Activated B cell treated with CpG ODN at 0.5 μM for 24 hours (primary cell): ENCODE data around the gene HGFAC. TPM values are rescaled to one million over a fixed set of nuclear protein-coding genes. Genes with fewer than 3 reads are reported as not detected.

ENCODE experiments used
- ATAC-seq: fragments of 200-7000 bp; cut with Tn5 transposase; one replicate; pipeline ENCODE4 v1.10.0; 2021; ENCODE audit warnings: low read depth, mild to moderate bottlenecking, moderate library complexity
- CTCF ChIA-PET: fragments of 350-600 bp; sonication (Branson Sonifier 250); formaldehyde crosslinking; loops from one replicate; lab custom pipeline; 2021; ENCODE audit warnings: antibody characterized with exemption; lab: Charles Lee
- POLR2A ChIA-PET: fragments of 350-600 bp; sonication (Branson Sonifier 250); formaldehyde crosslinking; loops from one replicate; lab custom pipeline; 2021; ENCODE audit warnings: antibody characterized with exemption; lab: Charles Lee
- DNase-seq: peaks from one replicate; pipeline ENCODE4 v3.0.0; 2022
- H3K27ac Mint-ChIP-seq: one replicate; pipeline ENCODE4 v1.8.0; 2020; ENCODE audit warnings: mixed read lengths
- H3K27me3 Mint-ChIP-seq: one replicate; pipeline ENCODE4 v1.8.0; 2021; ENCODE audit warnings: mixed read lengths
- H3K36me3 Mint-ChIP-seq: one replicate; pipeline ENCODE4 v1.8.0; 2021; ENCODE audit warnings: low read depth, mixed read lengths
- H3K4me1 Mint-ChIP-seq: one replicate; pipeline ENCODE4 v1.8.0; 2021; ENCODE audit warnings: mixed read lengths
- H3K4me3 Mint-ChIP-seq: one replicate; pipeline ENCODE4 v1.8.0; 2020; ENCODE audit warnings: mild to moderate bottlenecking, mixed read lengths
- H3K9me3 Mint-ChIP-seq: one replicate; pipeline ENCODE4 v1.8.0; 2020; ENCODE audit warnings: mixed read lengths
- intact Hi-C: fragments of 100-400 bp; cut with micrococcal nuclease; formaldehyde crosslinking; loops from one replicate; pipeline ENCODE4 v1.15.1; 2024
- total RNA-seq: library from RNA; stranded (reverse); gene quantifications from 2 replicates; pipeline ENCODE4 v1.2.3, GENCODE V29; 2022
- TF ChIP-seq, protein P1 (sequence below): fragments of 200-600 bp; IDR thresholded peaks from one replicate; pipeline ENCODE4 v1.8.0; 2022; ENCODE audit warnings: antibody characterized with exemption, mild to moderate bottlenecking

Gene HGFAC
- total RNA-seq, 1 donor from 2014 or later, result not detected

DNA sequence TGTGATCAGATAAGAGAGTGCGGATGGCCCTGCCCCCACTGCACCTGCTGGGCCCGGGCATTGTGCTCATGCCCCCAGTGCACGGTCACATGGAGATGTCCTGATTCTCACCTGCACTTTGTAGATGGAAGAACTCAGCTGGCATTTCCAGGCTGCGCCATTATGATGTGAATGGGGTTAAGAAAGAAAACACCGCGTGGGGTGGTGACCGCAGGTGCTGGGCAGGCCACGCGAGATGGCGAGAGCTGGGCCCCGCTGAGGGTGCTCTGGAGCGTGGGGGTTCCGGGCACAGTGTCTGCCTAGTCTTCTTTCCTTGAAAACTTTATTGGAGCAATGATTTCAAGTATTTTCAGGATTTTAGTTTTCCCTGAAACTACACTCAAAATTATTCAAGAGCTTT is 17.8 kb upstream of the HGFAC start:
- no peaks in the 10 kb centered on the region for H3K9me3 Mint-ChIP-seq
- DNase-seq (no peak), ATAC-seq (no peak)
- no peaks in the 10 kb centered on the region for H3K27me3 Mint-ChIP-seq
- no peaks in the 10 kb centered on the region for H3K36me3 Mint-ChIP-seq
- CTCF ChIA-PET, result no interaction called here
- no peak overlapping the region for H3K4me3 Mint-ChIP-seq
- TF ChIP-seq, protein P1, sequence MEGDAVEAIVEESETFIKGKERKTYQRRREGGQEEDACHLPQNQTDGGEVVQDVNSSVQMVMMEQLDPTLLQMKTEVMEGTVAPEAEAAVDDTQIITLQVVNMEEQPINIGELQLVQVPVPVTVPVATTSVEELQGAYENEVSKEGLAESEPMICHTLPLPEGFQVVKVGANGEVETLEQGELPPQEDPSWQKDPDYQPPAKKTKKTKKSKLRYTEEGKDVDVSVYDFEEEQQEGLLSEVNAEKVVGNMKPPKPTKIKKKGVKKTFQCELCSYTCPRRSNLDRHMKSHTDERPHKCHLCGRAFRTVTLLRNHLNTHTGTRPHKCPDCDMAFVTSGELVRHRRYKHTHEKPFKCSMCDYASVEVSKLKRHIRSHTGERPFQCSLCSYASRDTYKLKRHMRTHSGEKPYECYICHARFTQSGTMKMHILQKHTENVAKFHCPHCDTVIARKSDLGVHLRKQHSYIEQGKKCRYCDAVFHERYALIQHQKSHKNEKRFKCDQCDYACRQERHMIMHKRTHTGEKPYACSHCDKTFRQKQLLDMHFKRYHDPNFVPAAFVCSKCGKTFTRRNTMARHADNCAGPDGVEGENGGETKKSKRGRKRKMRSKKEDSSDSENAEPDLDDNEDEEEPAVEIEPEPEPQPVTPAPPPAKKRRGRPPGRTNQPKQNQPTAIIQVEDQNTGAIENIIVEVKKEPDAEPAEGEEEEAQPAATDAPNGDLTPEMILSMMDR, result no peak
- peaks cover 5% of the 10 kb centered on the region for H3K4me1 Mint-ChIP-seq
- no peak overlapping the region for H3K27ac Mint-ChIP-seq
- POLR2A ChIA-PET, result no interaction called here
- intact Hi-C loops, result no loop called here

DNA sequence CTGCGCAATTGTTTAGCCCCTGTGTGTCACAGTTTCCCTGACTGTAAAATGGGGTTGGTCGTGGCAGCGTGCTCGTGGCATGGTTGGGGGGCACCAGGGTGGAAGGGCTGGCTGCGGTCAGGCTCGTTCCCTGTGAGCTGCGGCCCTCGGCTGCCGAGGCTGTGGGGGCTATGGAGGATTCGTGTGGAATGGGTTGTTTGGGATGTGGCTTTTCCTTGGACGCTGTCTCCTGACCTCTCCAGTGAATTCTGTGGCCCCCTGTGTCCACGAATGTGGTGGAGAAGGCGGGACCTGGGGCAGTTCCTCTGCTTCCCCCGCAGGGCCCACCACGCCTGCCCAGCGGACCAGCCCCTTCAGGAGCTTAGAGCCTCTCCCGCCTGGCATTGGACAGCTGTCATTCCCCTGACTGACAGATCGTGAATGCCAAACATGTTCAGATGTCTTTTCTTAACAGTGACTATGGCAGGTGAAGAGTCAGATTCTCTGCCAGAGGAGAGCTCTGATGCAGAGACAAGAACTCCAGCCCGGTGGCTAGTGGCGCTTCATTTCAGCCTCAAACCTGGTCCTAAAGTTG is 17.2 kb upstream of the HGFAC start:
- intact Hi-C loops, result no loop called here
- TF ChIP-seq, protein P1, result no peak
- CTCF ChIA-PET, result no interaction called here
- no peak overlapping the region for H3K27ac Mint-ChIP-seq
- no peak overlapping the region for H3K4me3 Mint-ChIP-seq
- no peak for DNase-seq
- no peak for ATAC-seq
- H3K27me3 Mint-ChIP-seq, result no peaks in the 10 kb centered on the region
- POLR2A ChIA-PET, result no interaction called here
- no peaks in the 10 kb centered on the region for H3K9me3 Mint-ChIP-seq
- no peaks in the 10 kb centered on the region for H3K36me3 Mint-ChIP-seq
- H3K4me1 Mint-ChIP-seq, result peaks cover 5% of the 10 kb centered on the region

DNA sequence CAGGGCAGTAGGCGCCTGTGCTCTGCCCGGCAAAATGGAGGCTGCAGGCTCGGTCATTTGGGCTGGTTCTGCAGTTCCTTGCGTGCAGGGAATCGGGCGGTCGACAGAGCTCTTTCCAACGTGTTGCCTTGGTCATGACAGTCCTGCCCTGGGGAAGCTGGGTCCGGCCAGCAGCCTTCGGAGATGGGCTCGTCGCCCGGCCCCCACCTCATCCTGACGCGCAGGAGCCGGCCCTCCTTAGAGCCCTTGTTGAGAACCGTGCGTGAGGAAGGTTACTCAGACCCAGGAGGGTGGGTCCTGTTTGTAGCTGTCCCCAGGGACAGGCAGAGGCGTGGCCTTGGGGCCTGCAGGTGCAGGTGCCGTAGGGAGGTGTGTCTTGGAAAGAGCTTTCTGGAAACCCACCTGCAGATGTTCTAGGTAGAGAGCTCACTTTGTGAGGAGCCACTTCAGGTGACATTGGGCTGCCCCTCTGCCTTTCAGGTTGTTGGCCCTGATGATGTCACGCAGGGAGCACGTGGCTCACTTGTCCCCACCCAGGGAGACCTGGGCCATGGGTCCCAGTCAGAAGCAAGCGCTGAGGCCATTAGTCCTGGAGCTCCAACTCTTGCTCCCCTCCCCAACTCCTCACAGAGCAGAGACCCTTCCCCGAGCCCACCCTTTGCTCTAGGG is 15.2 kb upstream of the HGFAC start:
- ATAC-seq, result no peak
- intact Hi-C loops, result no loop called here
- H3K27me3 Mint-ChIP-seq, result no peaks in the 10 kb centered on the region
- CTCF ChIA-PET, result interaction anchor here (1.0 kb wide), 1 partner anchor 80 kb away, joined by 3 read pairs; no protein-coding TSS in a partner anchor
- no peak for DNase-seq
- H3K36me3 Mint-ChIP-seq, result no peaks in the 10 kb centered on the region
- POLR2A ChIA-PET, result no interaction called here
- H3K9me3 Mint-ChIP-seq, result no peaks in the 10 kb centered on the region
- TF ChIP-seq, protein P1, result no peak
- H3K4me1 Mint-ChIP-seq, result peaks cover 5% of the 10 kb centered on the region
- H3K4me3 Mint-ChIP-seq, result no peak overlapping the region
- H3K27ac Mint-ChIP-seq, result no peak overlapping the region

DNA sequence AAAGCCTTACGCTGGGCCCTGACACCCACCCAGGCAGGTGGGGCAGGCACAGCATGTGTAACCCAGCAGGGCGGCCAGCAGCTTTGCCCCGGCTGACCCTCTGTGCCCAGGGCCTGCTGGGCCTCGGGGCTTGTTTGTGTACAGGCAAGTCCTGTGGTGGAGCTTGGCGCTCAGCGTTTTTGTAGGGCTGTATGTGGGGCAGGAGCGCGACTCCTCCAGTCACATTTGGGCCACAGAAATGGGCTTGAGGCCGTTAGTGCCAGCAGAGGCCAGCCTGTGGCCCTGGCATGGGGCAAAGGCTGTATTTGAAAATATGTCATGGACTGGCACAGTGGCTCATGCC is 14.7 kb upstream of the HGFAC start:
- TF ChIP-seq, protein P1, result no peak
- no peaks in the 10 kb centered on the region for H3K9me3 Mint-ChIP-seq
- no peak overlapping the region for H3K4me3 Mint-ChIP-seq
- no peak overlapping the region for H3K27ac Mint-ChIP-seq
- intact Hi-C loops, result no loop called here
- ChIA-PET CTCF (interaction anchor here (1.9 kb wide), 1 partner anchor 81 kb away, joined by 5 read pairs; no protein-coding TSS in a partner anchor), POLR2A (no interaction called here)
- DNase-seq (no peak), ATAC-seq (no peak)
- no peaks in the 10 kb centered on the region for H3K36me3 Mint-ChIP-seq
- peaks cover 5% of the 10 kb centered on the region for H3K4me1 Mint-ChIP-seq
- H3K27me3 Mint-ChIP-seq, result no peaks in the 10 kb centered on the region

DNA sequence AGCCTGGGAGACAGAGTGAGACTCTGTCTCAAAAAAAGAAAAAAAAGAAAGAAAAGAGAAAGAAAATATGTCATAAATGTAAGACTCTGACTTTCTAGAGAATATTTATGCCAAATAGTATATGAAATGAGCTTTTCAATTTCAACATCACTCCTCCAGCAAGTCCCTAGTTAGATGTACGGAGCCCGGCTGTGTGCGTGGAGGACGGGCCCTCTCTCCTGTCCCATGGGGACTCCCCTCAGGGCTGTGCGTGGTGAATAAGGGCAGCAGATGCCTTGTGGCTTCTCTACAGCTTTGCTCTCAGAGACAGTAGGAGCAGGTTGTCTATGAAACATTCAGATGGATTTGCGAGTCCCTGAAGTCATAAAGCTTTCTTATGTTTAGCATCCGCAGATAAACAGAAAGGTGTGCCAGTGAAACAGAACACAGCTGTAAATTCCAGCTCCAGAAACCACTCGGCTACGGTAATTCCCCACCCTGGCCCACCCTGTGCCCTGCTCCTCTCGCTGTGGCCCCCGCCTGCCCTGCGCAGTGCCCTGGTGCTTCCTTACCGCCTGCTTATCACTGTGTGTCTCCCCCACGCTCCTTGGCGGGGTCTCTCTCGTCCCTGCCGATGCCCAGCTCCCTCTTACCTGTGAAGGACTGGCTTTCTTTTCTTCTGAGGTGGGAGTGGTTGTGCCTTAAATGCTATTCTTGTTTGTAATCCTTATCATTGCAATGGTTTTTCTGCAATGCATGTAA is 13.9 kb upstream of the HGFAC start:
- ChIA-PET CTCF (interaction anchor here (1.9 kb wide), 1 partner anchor 82 kb away, joined by 5 read pairs; no protein-coding TSS in a partner anchor), POLR2A (no interaction called here)
- DNase-seq (no peak), ATAC-seq (no peak)
- no peak overlapping the region for H3K4me3 Mint-ChIP-seq
- no peaks in the 10 kb centered on the region for H3K36me3 Mint-ChIP-seq
- peaks cover 5% of the 10 kb centered on the region for H3K4me1 Mint-ChIP-seq
- H3K27ac Mint-ChIP-seq, result no peak overlapping the region
- no peaks in the 10 kb centered on the region for H3K9me3 Mint-ChIP-seq
- TF ChIP-seq, protein P1, result no peak
- no peaks in the 10 kb centered on the region for H3K27me3 Mint-ChIP-seq
- intact Hi-C loops, result no loop called here
